ENCODE results near the gene CLDN2.

CLDN2 gene

GRCh38 chrX:106936246-106936645 lies 16.0 kb downstream of the CLDN2 start:
- no peak for TF ChIP-seq CTCF (IDR thresholded peaks at IDR 0.05)

- TF ChIP-seq CTCF (IDR thresholded peaks at IDR 0.05), result no peak
Measured at GRCh38 chrX:106939566-106939965, 19.4 kb downstream of the CLDN2 start.

GRCh38 chrX:106940068-106940467 lies 19.9 kb downstream of the CLDN2 start:
- TF ChIP-seq CTCF (IDR thresholded peaks at IDR 0.05), result no peak

GRCh38 chrX:106946464-106946863 lies 26.3 kb downstream of the CLDN2 start:
- TF ChIP-seq CTCF (IDR thresholded peaks at IDR 0.05), result no peak

- no peak for TF ChIP-seq CTCF (IDR thresholded peaks at IDR 0.05)
Measured at GRCh38 chrX:106948641-106949040, 28.4 kb downstream of the CLDN2 start.

- no peak for TF ChIP-seq CTCF (IDR thresholded peaks at IDR 0.05)
Measured at GRCh38 chrX:106949366-106949765, 29.2 kb downstream of the CLDN2 start.

- TF ChIP-seq CTCF (IDR thresholded peaks at IDR 0.05), result no peak
Measured at GRCh38 chrX:106950381-106950780, 30.2 kb downstream of the CLDN2 start.

- TF ChIP-seq CTCF (IDR thresholded peaks at IDR 0.05), result no peak
Measured at GRCh38 chrX:106951230-106951629, 31.0 kb downstream of the CLDN2 start.
